ENCODE data around the gene RILPL2. TPM values are rescaled to one million over a fixed set of nuclear protein-coding genes. Genes with fewer than 3 reads are reported as not detected.

RILPL2 gene
- total RNA-seq, 1 donor from 2014 or later, result 1.4 TPM

DNA sequence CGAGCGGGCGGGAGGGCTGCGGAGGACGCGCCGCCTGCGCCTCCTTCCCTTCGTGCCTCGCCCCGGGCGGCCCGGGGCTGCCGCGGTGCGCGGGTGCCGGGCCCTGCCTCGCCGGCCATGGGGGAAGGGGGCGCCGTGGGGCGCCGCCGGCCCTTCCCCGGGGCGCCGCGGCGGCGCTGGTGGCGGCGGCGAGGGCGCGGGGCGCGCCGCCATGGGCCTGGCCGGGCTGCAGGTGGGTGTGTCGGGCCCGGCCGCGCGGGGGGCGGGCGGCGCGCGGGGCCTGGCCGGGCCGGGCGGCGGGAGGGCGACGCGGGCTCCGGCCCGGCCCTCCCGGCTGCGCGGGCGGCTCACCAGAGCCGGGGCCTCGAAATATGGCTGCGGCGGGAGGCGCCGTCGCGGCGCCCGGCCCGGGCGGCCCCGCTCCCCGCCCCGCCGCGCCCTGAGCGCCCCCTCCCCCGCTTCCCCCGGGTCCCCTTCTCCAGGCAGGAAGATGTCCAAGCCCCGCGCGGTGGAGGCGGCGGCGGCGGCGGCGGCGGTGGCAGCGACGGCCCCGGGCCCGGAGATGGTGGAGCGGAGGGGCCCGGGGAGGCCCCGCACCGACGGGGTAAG lies 47.4 kb downstream of the RILPL2 start:
- Histone ChIP-seq H3K27me3 (ENCODE audit: insufficient read depth, low read length) (no peaks in the 10 kb centered on the region), H3K4me1 (ENCODE audit: insufficient read depth, low read length) (peaks cover 26% of the 10 kb centered on the region), H3K9me3 (ENCODE audit: insufficient read depth, low read depth, low read length) (no peaks in the 10 kb centered on the region), H3K9ac (ENCODE audit: low read length) (peak overlapping the region; percentile 80), H4K20me1 (ENCODE audit: insufficient read depth, low read length) (peaks cover 34% of the 10 kb centered on the region), H3K27ac (ENCODE audit: low read depth, low read length) (no peak overlapping the region), H3K36me3 (ENCODE audit: insufficient read depth, low read length) (peaks cover 27% of the 10 kb centered on the region), H3K4me3 (ENCODE audit: insufficient read depth, low read depth, low read length) (peak overlapping the region; percentile 73), H3K79me2 (ENCODE audit: insufficient read depth, low read length) (peaks cover 81% of the 10 kb centered on the region), H2AFZ (ENCODE audit: low read depth, low read length) (no peak overlapping the region), H3K4me2 (ENCODE audit: low read length) (peak overlapping the region; percentile 96)
- peaks cover 12% of the 10 kb centered on the region for H3K4me1 Mint-ChIP-seq (ENCODE audit: low read depth, unreplicated experiment)
- H3K4me3 Mint-ChIP-seq (ENCODE audit: unreplicated experiment), result no peak overlapping the region
- no peaks in the 10 kb centered on the region for H3K27me3 Mint-ChIP-seq (ENCODE audit: low read depth, unreplicated experiment)
- H3K27ac Mint-ChIP-seq (ENCODE audit: unreplicated experiment), result no peak overlapping the region
- TF ChIP-seq, protein P1, sequence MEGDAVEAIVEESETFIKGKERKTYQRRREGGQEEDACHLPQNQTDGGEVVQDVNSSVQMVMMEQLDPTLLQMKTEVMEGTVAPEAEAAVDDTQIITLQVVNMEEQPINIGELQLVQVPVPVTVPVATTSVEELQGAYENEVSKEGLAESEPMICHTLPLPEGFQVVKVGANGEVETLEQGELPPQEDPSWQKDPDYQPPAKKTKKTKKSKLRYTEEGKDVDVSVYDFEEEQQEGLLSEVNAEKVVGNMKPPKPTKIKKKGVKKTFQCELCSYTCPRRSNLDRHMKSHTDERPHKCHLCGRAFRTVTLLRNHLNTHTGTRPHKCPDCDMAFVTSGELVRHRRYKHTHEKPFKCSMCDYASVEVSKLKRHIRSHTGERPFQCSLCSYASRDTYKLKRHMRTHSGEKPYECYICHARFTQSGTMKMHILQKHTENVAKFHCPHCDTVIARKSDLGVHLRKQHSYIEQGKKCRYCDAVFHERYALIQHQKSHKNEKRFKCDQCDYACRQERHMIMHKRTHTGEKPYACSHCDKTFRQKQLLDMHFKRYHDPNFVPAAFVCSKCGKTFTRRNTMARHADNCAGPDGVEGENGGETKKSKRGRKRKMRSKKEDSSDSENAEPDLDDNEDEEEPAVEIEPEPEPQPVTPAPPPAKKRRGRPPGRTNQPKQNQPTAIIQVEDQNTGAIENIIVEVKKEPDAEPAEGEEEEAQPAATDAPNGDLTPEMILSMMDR (IDR thresholded peaks at IDR 0.05; ENCODE audit: insufficient read depth, low read depth, low read length), result no peak
- no peak for TF ChIP-seq EZH2 (IDR thresholded peaks at IDR 0.05; ENCODE audit: insufficient read depth, low read length)
- FAIRE-seq (no peak), DNase-seq (ENCODE audit: low read depth) (no peak)
- peaks cover 20% of the 10 kb centered on the region for H3K36me3 Mint-ChIP-seq (ENCODE audit: low read depth, unreplicated experiment)
- H3K9me3 Mint-ChIP-seq (ENCODE audit: unreplicated experiment), result no peaks in the 10 kb centered on the region

DNA sequence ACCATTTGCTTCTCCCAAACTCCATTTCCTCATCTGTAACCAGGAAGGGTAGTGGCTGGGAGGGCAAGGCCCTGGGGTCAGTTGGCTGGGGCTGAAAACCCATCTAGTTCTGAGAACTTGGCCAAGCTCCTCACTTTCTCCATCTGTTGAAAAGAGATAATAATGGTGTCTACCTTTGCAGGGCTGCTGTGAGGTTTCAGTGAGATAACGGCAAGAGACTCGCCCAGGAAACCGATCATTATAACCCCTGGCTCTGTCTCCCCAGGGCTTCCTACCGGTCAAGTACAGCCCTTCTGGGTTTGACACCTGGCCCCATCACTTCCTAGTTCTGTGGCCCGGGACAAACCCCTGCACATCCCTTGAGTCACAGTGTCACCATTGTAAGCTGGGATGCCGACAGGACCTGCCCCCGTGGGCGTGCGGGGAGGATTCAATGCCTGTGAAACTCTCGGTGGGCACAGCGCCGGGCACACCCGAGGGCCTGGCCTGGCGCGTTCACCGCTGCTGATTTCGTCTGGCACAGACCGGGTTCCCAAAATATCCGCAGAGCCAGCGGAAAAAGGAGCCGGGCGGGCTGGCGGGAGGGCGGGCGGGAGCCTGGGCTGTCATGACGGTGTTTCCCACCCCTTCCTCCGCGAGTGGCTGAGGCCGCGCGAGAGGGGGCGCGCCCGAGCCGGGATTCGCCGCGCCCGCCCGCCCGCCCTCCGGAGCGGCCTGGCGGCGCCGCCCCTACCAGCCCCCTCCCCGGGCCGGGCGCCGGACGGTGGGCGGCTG lies 48.1 kb downstream of the RILPL2 start:
- Histone ChIP-seq H3K4me2 (ENCODE audit: low read length) (peak overlapping the region; percentile 99), H3K79me2 (ENCODE audit: insufficient read depth, low read length) (peaks cover 76% of the 10 kb centered on the region), H4K20me1 (ENCODE audit: insufficient read depth, low read length) (peaks cover 34% of the 10 kb centered on the region), H3K4me1 (ENCODE audit: insufficient read depth, low read length) (peaks cover 28% of the 10 kb centered on the region), H3K36me3 (ENCODE audit: insufficient read depth, low read length) (peaks cover 24% of the 10 kb centered on the region), H2AFZ (ENCODE audit: low read depth, low read length) (peak overlapping the region; percentile 81), H3K27ac (ENCODE audit: low read depth, low read length) (peak overlapping the region; percentile 72), H3K27me3 (ENCODE audit: insufficient read depth, low read length) (no peaks in the 10 kb centered on the region), H3K9me3 (ENCODE audit: insufficient read depth, low read depth, low read length) (no peaks in the 10 kb centered on the region), H3K4me3 (ENCODE audit: insufficient read depth, low read depth, low read length) (peak overlapping the region; percentile 78), H3K9ac (ENCODE audit: low read length) (peak overlapping the region; percentile 88)
- Mint-ChIP-seq H3K4me3 (ENCODE audit: unreplicated experiment) (peak overlapping the region; percentile 85), H3K36me3 (ENCODE audit: low read depth, unreplicated experiment) (peaks cover 20% of the 10 kb centered on the region), H3K27ac (ENCODE audit: unreplicated experiment) (peak overlapping the region; percentile 6), H3K27me3 (ENCODE audit: low read depth, unreplicated experiment) (no peaks in the 10 kb centered on the region), H3K4me1 (ENCODE audit: low read depth, unreplicated experiment) (peaks cover 12% of the 10 kb centered on the region), H3K9me3 (ENCODE audit: unreplicated experiment) (no peaks in the 10 kb centered on the region)
- no peak for FAIRE-seq
- TF ChIP-seq, protein P1 (IDR thresholded peaks at IDR 0.05; ENCODE audit: insufficient read depth, low read depth, low read length), result no peak
- no peak for TF ChIP-seq EZH2 (IDR thresholded peaks at IDR 0.05; ENCODE audit: insufficient read depth, low read length)
- peak; percentile 39 for DNase-seq (ENCODE audit: low read depth)

Measured in astrocyte (in vitro differentiated cells and primary cell).